Endothelial cell of umbilical vein (primary cell): Measurements from ENCODE around the gene HECTD2. TPM values are rescaled to one million over a fixed set of nuclear protein-coding genes. Genes with fewer than 3 reads are reported as not detected.

ENCODE experiments used
- BruUV-seq: library from RNA; stranded (reverse); fragments of 400-500 nt; replicated peaks from 2 replicates; lab custom pipeline; 2021; lab: Mats Ljungman, UMichigan
- CTCF ChIA-PET: fragments of 300-600, 350-600 bp; sonication (Branson Sonifier 250); formaldehyde crosslinking; loops from one replicate; lab custom pipeline; 2021; ENCODE audit warnings: antibody characterized with exemption, inconsistent platforms; lab: Charles Lee
- POLR2A ChIA-PET: fragments of 300-600, 350-600 bp; sonication (Branson Sonifier 250); formaldehyde crosslinking; loops from one replicate; lab custom pipeline; 2021; ENCODE audit warnings: antibody characterized with exemption, inconsistent platforms; lab: Charles Lee
- DNase-seq: peaks from one replicate; pipeline ENCODE4 v3.0.0-alpha.2; 2011; ENCODE audit warnings: low read depth, low spot score
- FAIRE-seq: peaks from 2 replicates; lab custom pipeline; 2011; peaks lifted over from hg19 to GRCh38; lab: Jason Lieb, UNC
- H2AFZ ChIP-seq: 2 replicates; pipeline ENCODE4 v1.6.0; 2012; ENCODE audit warnings: low read depth, low read length, control low read depth, inconsistent platforms
- H3K27ac ChIP-seq: 2 replicates; pipeline ENCODE4 v1.5.1; 2011; ENCODE audit warnings: low read depth, mild to moderate bottlenecking, control low read depth, low read length, moderate library complexity; ENCODE audit not compliant: insufficient read depth
- H3K27me3 ChIP-seq, 2 experiments: 2 replicates each; pipeline versions ENCODE4 v1.6.0 to v1.6.1; 2011; ENCODE audit warnings: low read length in 2 of 2, mixed read lengths in 1 of 2; ENCODE audit not compliant: control insufficient read depth in 2 of 2, insufficient read depth in 2 of 2
- H3K36me3 ChIP-seq, 2 experiments: 2 replicates in 1 of 2; 3 replicates in 1 of 2; pipeline ENCODE4 v1.5.1; 2011; ENCODE audit warnings: low read length in 2 of 2, mild to moderate bottlenecking in 1 of 2, moderate library complexity in 1 of 2; ENCODE audit not compliant: control insufficient read depth in 2 of 2, insufficient read depth in 2 of 2; ENCODE audit errors: extremely low read depth in 1 of 2
- H3K4me1 ChIP-seq: 3 replicates; pipeline ENCODE4 v1.5.1; 2011; ENCODE audit warnings: mild to moderate bottlenecking, low read length; ENCODE audit not compliant: control insufficient read depth, insufficient read depth; ENCODE audit errors: extremely low read depth
- H3K4me2 ChIP-seq: 2 replicates; pipeline ENCODE4 v1.6.1; 2011; ENCODE audit warnings: low read length, control low read depth, mixed read lengths; ENCODE audit not compliant: insufficient read depth
- H3K4me3 ChIP-seq, 3 experiments: fragments of 200-600 bp in 1 of 3; sonication (generic), shearing (Covaris generic) in 1 of 3; replicated peaks in 1 of 3; 2 replicates each; pipeline ENCODE4 v1.5.1; 2011 to 2016; ENCODE audit warnings: control low read depth in 3 of 3, low read length in 3 of 3, mild to moderate bottlenecking in 2 of 3, inconsistent platforms in 1 of 3, low read depth in 1 of 3, moderate library complexity in 1 of 3; ENCODE audit not compliant: insufficient read depth in 1 of 3
- H3K79me2 ChIP-seq: 2 replicates; pipeline ENCODE4 v1.6.0; 2012; ENCODE audit warnings: low read length, inconsistent platforms; ENCODE audit not compliant: control insufficient read depth, insufficient read depth
- H3K9ac ChIP-seq: replicated peaks from 2 replicates; pipeline ENCODE3; 2011; ENCODE audit warnings: low read length, control low read depth; ENCODE audit not compliant: insufficient read depth; ENCODE audit errors: extremely low read depth
- H3K9me1 ChIP-seq: replicated peaks from 3 replicates; pipeline ENCODE4 v1.6.0; 2011; ENCODE audit warnings: mild to moderate bottlenecking, low read length; ENCODE audit not compliant: control insufficient read depth, insufficient read depth; ENCODE audit errors: extremely low read depth
- H3K9me3 ChIP-seq: replicated peaks from 2 replicates; pipeline ENCODE4 v1.5.1; 2012; ENCODE audit warnings: low read length, inconsistent platforms; ENCODE audit not compliant: control insufficient read depth, insufficient read depth
- H4K20me1 ChIP-seq: replicated peaks from 2 replicates; pipeline ENCODE3; 2011; ENCODE audit warnings: mild to moderate bottlenecking, low read length; ENCODE audit not compliant: control insufficient read depth, insufficient read depth; ENCODE audit errors: extremely low read depth
- CTCF ChIP-seq, 2 donors: IDR thresholded peaks; 1 replicate in 1 of 2; 2 replicates in 1 of 2; pipeline ENCODE4 v1.5.1; 2011; ENCODE audit warnings: low read length in 2 of 2, mild to moderate bottlenecking in 2 of 2, moderate library complexity in 2 of 2, control low read depth in 1 of 2, inconsistent platforms in 1 of 2, low read depth in 1 of 2; ENCODE audit not compliant: insufficient read depth in 1 of 2; ENCODE audit errors: extremely low read depth in 1 of 2
- EZH2 ChIP-seq: IDR thresholded peaks from 2 replicates; pipeline ENCODE4 v1.6.1; 2012; ENCODE audit warnings: borderline replicate concordance, low read depth, mild to moderate bottlenecking, moderate library complexity, low read length, inconsistent platforms; ENCODE audit not compliant: severe bottlenecking
- FOS ChIP-seq: IDR thresholded peaks from 2 replicates; pipeline ENCODE4 v1.6.1; 2011; ENCODE audit warnings: mild to moderate bottlenecking, low read length, moderate library complexity, borderline replicate concordance; ENCODE audit not compliant: insufficient read depth
- GATA2 ChIP-seq: IDR thresholded peaks from 2 replicates; pipeline ENCODE4 v1.7.0; 2011; ENCODE audit warnings: low read depth, mild to moderate bottlenecking, moderate library complexity, mixed read lengths, low read length; ENCODE audit not compliant: insufficient read length, insufficient read depth
- JUN ChIP-seq: IDR thresholded peaks from 2 replicates; pipeline ENCODE4 v1.6.1; 2011; ENCODE audit warnings: borderline replicate concordance, low read depth; ENCODE audit not compliant: insufficient read length, insufficient read depth
- MAX ChIP-seq: IDR thresholded peaks from 2 replicates; pipeline ENCODE4 v1.6.1; 2011; ENCODE audit not compliant: insufficient read depth, insufficient read length
- MYC ChIP-seq: IDR thresholded peaks from one replicate; pipeline ENCODE4 v1.6.1; 2011; ENCODE audit warnings: mild to moderate bottlenecking, low read depth, low read length
- POLR2A ChIP-seq: IDR thresholded peaks from 2 replicates; pipeline ENCODE4 v1.6.1; 2012; ENCODE audit warnings: low read depth, mild to moderate bottlenecking, control low read depth, low read length
- POLR2AphosphoS5 ChIP-seq: IDR thresholded peaks from 2 replicates; pipeline ENCODE4 v1.6.1; 2012; ENCODE audit warnings: low read depth, mild to moderate bottlenecking, control low read depth, low read length, moderate library complexity; ENCODE audit not compliant: insufficient read depth
- dilution Hi-C: fragments of 300-500 bp; cut with MboI; formaldehyde crosslinking; loops from one replicate; pipeline ENCODE4 v1.15.0; 2019; ENCODE audit warnings: low sequenced_read_pairs; ENCODE audit not compliant: extremely low pct_ligation_motif_present
- intact Hi-C: fragments of 100-400 bp; cut with micrococcal nuclease; formaldehyde crosslinking; loops from one replicate; pipeline ENCODE4 v1.10.0; 2022
- polyA plus RNA-seq, 4 experiments: library from polyadenylated mRNA; depleted of rRNA in 3 of 4; stranded (reverse) in 3 of 4; unstranded in 1 of 4; fragments of >200 nt; gene quantifications; 2 replicates each; pipeline versions ENCODE4 v1.2.1 to v1.2.3, GENCODE V29; 2011 to 2012; ENCODE audit warnings: missing spikeins in 1 of 4
- total RNA-seq: library from RNA; stranded (reverse); gene quantifications from 2 replicates; pipeline ENCODE4 v1.2.3, GENCODE V29; 2021

Gene HECTD2
- total and polyA plus RNA-seq, 2 donors (not counting 3 experiments of a cell fraction or from before 2014, with no cell fraction given): 4.2 to 10.7 TPM

GRCh38 chr10:91416339-91416855 is 6.3 kb downstream of the HECTD2 start:
- Histone ChIP-seq H4K20me1 (peaks cover 5% of the 10 kb centered on the region), H2AFZ (no peak overlapping the region), H3K36me3 (no peaks in the 10 kb centered on the region), H3K4me1 (peaks cover 2% of the 10 kb centered on the region), H3K4me3 (no peak overlapping the region), H3K9me3 (no peaks in the 10 kb centered on the region), H3K27ac (no peak overlapping the region), H3K9me1 (no peaks in the 10 kb centered on the region), H3K79me2 (no peaks in the 10 kb centered on the region), H3K9ac (no peak overlapping the region), H3K4me2 (no peak overlapping the region), H3K27me3 (no peaks in the 10 kb centered on the region)
- BruUV-seq: no TSS peak
- no peak for FAIRE-seq
- dilution Hi-C loops (no loop called here), intact Hi-C loops (no loop called here)
- POLR2A ChIA-PET: no interaction called here
- DNase-seq: no peak
- CTCF ChIA-PET: no interaction called here
- no peak for TF ChIP-seq CTCF (IDR thresholded peaks at IDR 0.05; ENCODE audit: extremely low read depth in 1 of 2, insufficient read depth in 1 of 2, low read depth in 1 of 2, low read length in 2 of 2)
- no peak for TF ChIP-seq MYC
- TF ChIP-seq EZH2: no peak
- TF ChIP-seq POLR2A: no peak
- no peak for TF ChIP-seq FOS
- TF ChIP-seq GATA2: no peak
- no peak for TF ChIP-seq POLR2AphosphoS5
- no peak for TF ChIP-seq MAX
- no peak for TF ChIP-seq JUN
